HepG2 (cell line): ENCODE results near the gene HOMEZ. TPM values are rescaled to one million over a fixed set of nuclear protein-coding genes. Genes with fewer than 3 reads are reported as not detected.

Experiments
- ATF7 ChIP-seq, 2 experiments: fragments of 450-650 bp in 1 of 2; sonication (generic) in 1 of 2; formaldehyde crosslinking in 1 of 2; IDR thresholded peaks; 2 replicates each; pipeline versions ENCODE4 v1.4.0 to v1.6.1; 2016 to 2020; ENCODE audit warnings: antibody characterized with exemption in 1 of 2, mild to moderate bottlenecking in 1 of 2, missing genetic modification reagents in 1 of 2
- EHMT2 ChIP-seq: fragments of 200-600 bp; sonication (generic); IDR thresholded peaks from 2 replicates; pipeline ENCODE4 v1.7.0; 2017; ENCODE audit warnings: antibody characterized with exemption, low read depth, low read length, borderline replicate concordance
- FLYWCH1 ChIP-seq: sonication (generic); formaldehyde crosslinking; IDR thresholded peaks from 2 replicates; pipeline ENCODE4 v1.8.1; 2023; ENCODE audit warnings: mild to moderate bottlenecking, missing genetic modification reagents
- GTF3A ChIP-seq: sonication (generic); formaldehyde crosslinking; conservative IDR thresholded peaks from 2 replicates; pipeline ENCODE4 v1.4.0; 2020; ENCODE audit warnings: mild to moderate bottlenecking, missing genetic modification reagents
- HMG20B ChIP-seq: conservative IDR thresholded peaks from 2 replicates; pipeline ENCODE4 v1.6.1; 2016; ENCODE audit warnings: missing genetic modification reagents, missing compliant biosample characterization
- KDM3A ChIP-seq: IDR thresholded peaks from 2 replicates; pipeline ENCODE4 v1.6.1; 2018; ENCODE audit warnings: low read depth, missing compliant biosample characterization
- KLF13 ChIP-seq: sonication (generic); formaldehyde crosslinking; IDR thresholded peaks from 2 replicates; pipeline ENCODE4 v1.4.0; 2020; ENCODE audit warnings: mild to moderate bottlenecking, missing genetic modification reagents
- MIER3 ChIP-seq: IDR thresholded peaks from 2 replicates; pipeline ENCODE4 v1.6.1; 2016; ENCODE audit warnings: missing compliant biosample characterization, borderline replicate concordance
- NKX3-1 ChIP-seq: sonication (generic); formaldehyde crosslinking; IDR thresholded peaks from 2 replicates; pipeline ENCODE4 v1.5.0; 2020; ENCODE audit warnings: missing genetic modification reagents
- PHB2 ChIP-seq: fragments of 450-650 bp; IDR thresholded peaks from 2 replicates; pipeline ENCODE4 v1.6.1; 2018; ENCODE audit not compliant: partially characterized antibody
- SATB2 ChIP-seq: sonication (generic); formaldehyde crosslinking; IDR thresholded peaks from 2 replicates; pipeline ENCODE4 v1.5.0; 2020; ENCODE audit warnings: missing genetic modification reagents
- SIX4 ChIP-seq: sonication (generic); formaldehyde crosslinking; IDR thresholded peaks from 2 replicates; pipeline ENCODE4 v1.4.0; 2020; ENCODE audit warnings: missing genetic modification reagents
- TGIF2 ChIP-seq: IDR thresholded peaks from 2 replicates; pipeline ENCODE4 v1.6.1; 2016; ENCODE audit warnings: control low read depth, missing compliant biosample characterization
- TP53 ChIP-seq: sonication (generic); formaldehyde crosslinking; conservative IDR thresholded peaks from 2 replicates; pipeline ENCODE4 v1.4.0; 2020; ENCODE audit warnings: missing genetic modification reagents
- ZMYM4 ChIP-seq: sonication (generic); formaldehyde crosslinking; IDR thresholded peaks from 2 replicates; pipeline ENCODE4 v1.8.1; 2023; ENCODE audit warnings: mild to moderate bottlenecking, missing genetic modification reagents
- ZNF235 ChIP-seq: sonication (generic); formaldehyde crosslinking; IDR thresholded peaks from 2 replicates; pipeline ENCODE4 v1.8.1; 2023; ENCODE audit warnings: mild to moderate bottlenecking, missing genetic modification reagents, borderline replicate concordance
- ZNF260 ChIP-seq: sonication (generic); formaldehyde crosslinking; IDR thresholded peaks from 2 replicates; pipeline ENCODE4 v1.4.0; 2020; ENCODE audit warnings: missing genetic modification reagents, low read depth, mild to moderate bottlenecking, borderline replicate concordance
- ZNF337 ChIP-seq: sonication (generic); formaldehyde crosslinking; IDR thresholded peaks from 2 replicates; pipeline ENCODE4 v1.5.1; 2020; ENCODE audit warnings: missing genetic modification reagents, low read depth, mild to moderate bottlenecking, borderline replicate concordance
- ZNF749 ChIP-seq: sonication (generic); formaldehyde crosslinking; IDR thresholded peaks from 2 replicates; pipeline ENCODE4 v1.8.0; 2022; ENCODE audit warnings: mild to moderate bottlenecking, missing genetic modification reagents, moderate library complexity, borderline replicate concordance
- ZNF766 ChIP-seq: sonication (generic); formaldehyde crosslinking; IDR thresholded peaks from 2 replicates; pipeline ENCODE4 v1.5.0; 2020; ENCODE audit warnings: missing genetic modification reagents, borderline replicate concordance
- polyA plus RNA-seq, 8 experiments: library from polyadenylated mRNA; depleted of rRNA in 3 of 8; stranded (reverse) in 7 of 8; unstranded in 1 of 8; fragments of >200 nt; fragmentation: Illumina TruSeq in 4 of 8; extraction: Trizol in 4 of 8; gene quantifications; 2 replicates each; pipeline versions ENCODE4 v1.2.1 to v1.2.3, GENCODE V29; 2011 to 2016; ENCODE audit warnings: low read depth in 4 of 8, missing spikeins in 1 of 8, mixed read lengths in 1 of 8; ENCODE audit not compliant: insufficient read depth in 1 of 8
- total RNA-seq, 5 experiments: library from RNA; depleted of rRNA; stranded (reverse); fragments of >200 nt; fragmentation: Illumina TruSeq; extraction: Trizol; gene quantifications; 2 replicates each; pipeline ENCODE4 v1.2.3, GENCODE V29; 2016; ENCODE audit warnings: low read depth in 1 of 5
- TF ChIP-seq, protein P1 (sequence below): sonication (generic); formaldehyde crosslinking; IDR thresholded peaks from 2 replicates; pipeline ENCODE4 v1.4.0; 2020; ENCODE audit warnings: mild to moderate bottlenecking, missing genetic modification reagents
- TF ChIP-seq, protein P2 (sequence below): sonication (generic); formaldehyde crosslinking; IDR thresholded peaks from 2 replicates; pipeline ENCODE4 v1.8.0; 2022; ENCODE audit warnings: missing genetic modification reagents, mild to moderate bottlenecking, moderate library complexity, borderline replicate concordance
- TF ChIP-seq, protein P3 (sequence below): sonication (generic); formaldehyde crosslinking; IDR thresholded peaks from 2 replicates; pipeline ENCODE4 v1.4.0; 2020; ENCODE audit warnings: mild to moderate bottlenecking, missing genetic modification reagents

Gene HOMEZ
- total and polyA plus RNA-seq, 2 of the 13 experiments (the other 11 are each of a cell fraction or from before 2014, with no cell fraction given), result 14.5 to 31.8 TPM

DNA sequence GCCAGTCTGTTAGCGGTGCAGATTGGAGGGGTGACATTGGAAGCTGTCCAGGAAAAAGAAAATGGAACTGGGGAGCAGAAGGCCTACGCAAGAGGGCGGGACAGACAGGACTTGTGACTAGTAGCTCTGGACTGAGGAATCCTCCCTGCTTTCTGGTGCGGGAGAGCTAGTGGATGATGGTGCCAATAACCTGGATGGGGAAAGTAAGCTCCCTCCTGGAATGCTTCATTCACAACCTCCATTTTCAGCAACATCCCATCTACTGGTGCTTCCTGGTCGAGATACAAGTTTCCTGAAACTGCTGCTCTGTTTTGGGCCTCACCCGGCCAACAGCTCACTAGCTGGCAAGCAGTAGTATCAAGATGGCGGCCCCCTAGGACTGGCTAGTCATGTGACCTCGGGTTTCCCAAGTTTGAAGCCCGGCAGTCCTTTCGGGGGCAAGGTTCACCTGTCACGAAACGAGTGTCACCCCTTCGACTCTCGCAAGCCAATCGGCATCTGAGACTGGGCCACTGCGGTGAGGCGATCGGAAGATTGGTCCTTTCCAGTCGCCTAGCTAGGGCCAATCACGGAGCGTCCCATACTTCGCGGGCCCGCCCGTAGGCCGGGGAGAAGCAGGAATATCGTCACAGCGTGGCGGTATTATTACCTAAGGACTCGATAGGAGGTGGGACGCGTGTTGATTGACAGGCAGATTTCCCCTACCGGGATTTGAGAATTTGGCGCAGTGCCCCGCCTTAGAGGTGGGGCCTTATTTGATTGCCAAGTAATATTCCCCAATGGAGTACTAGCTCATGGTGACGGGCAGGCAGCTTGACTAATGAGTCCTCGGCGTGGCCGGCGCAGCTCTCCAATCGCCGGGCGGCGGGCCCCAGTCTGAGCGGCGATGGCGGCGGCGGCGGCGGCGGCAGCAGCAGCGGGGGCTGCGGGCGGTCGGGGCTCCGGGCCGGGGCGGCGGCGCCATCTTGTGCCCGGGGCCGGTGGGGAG, 34.9 kb upstream of the HOMEZ start, which contains the start of gene PABPN1 (continued):
- TF ChIP-seq ATF7 (IDR thresholded peaks at IDR 0.05) (peak; percentile 43; the same call in 1 of the 2 replicates), ATF7 (CRISPR knock-in tag; IDR thresholded peaks at IDR 0.05) (peak; percentile 89; the same call in 1 of the 2 replicates), GTF3A (CRISPR knock-in tag) (0 out of 2 replicates have a peak, but pooled peaks have one; percentile 29), SATB2 (CRISPR knock-in tag) (no peak; the same call in none of the 2 replicates), NKX3-1 (CRISPR knock-in tag) (peak; percentile 97), PHB2 (no peak), ZMYM4 (CRISPR knock-in tag) (peak; percentile 100), KLF13 (CRISPR knock-in tag) (peak; percentile 97; the same call in 1 of the 2 replicates), ZNF749 (peak; percentile 92), ZNF337 (CRISPR knock-in tag) (peak; percentile 60; the same call in 1 of the 2 replicates), ZNF235 (CRISPR knock-in tag) (peak; percentile 93; the same call in 1 of the 2 replicates), KDM3A (peak; percentile 99), ZNF260 (CRISPR knock-in tag) (peak; percentile 92; the same call in 1 of the 2 replicates), ZNF766 (CRISPR knock-in tag) (peak; percentile 97), FLYWCH1 (0 out of 2 replicates have a peak, but pooled peaks have one; percentile 24), TGIF2 (CRISPR knock-in tag) (no peak), TP53 (CRISPR knock-in tag) (peak; percentile 91; the same call in 1 of the 2 replicates), EHMT2 (peak; percentile 99), MIER3 (CRISPR knock-in tag) (peak; percentile 99), SIX4 (CRISPR knock-in tag) (peak; percentile 53), HMG20B (CRISPR knock-in tag) (peak; percentile 45; the same call in 1 of the 2 replicates)
- TF ChIP-seq, protein P1, sequence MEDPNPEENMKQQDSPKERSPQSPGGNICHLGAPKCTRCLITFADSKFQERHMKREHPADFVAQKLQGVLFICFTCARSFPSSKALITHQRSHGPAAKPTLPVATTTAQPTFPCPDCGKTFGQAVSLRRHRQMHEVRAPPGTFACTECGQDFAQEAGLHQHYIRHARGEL (CRISPR knock-in tag), result no peak
- TF ChIP-seq, protein P2, sequence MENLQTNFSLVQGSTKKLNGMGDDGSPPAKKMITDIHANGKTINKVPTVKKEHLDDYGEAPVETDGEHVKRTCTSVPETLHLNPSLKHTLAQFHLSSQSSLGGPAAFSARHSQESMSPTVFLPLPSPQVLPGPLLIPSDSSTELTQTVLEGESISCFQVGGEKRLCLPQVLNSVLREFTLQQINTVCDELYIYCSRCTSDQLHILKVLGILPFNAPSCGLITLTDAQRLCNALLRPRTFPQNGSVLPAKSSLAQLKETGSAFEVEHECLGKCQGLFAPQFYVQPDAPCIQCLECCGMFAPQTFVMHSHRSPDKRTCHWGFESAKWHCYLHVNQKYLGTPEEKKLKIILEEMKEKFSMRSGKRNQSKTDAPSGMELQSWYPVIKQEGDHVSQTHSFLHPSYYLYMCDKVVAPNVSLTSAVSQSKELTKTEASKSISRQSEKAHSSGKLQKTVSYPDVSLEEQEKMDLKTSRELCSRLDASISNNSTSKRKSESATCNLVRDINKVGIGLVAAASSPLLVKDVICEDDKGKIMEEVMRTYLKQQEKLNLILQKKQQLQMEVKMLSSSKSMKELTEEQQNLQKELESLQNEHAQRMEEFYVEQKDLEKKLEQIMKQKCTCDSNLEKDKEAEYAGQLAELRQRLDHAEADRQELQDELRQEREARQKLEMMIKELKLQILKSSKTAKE (CRISPR knock-in tag), result no peak; the same call in 1 of the 2 replicates
- TF ChIP-seq, protein P3, sequence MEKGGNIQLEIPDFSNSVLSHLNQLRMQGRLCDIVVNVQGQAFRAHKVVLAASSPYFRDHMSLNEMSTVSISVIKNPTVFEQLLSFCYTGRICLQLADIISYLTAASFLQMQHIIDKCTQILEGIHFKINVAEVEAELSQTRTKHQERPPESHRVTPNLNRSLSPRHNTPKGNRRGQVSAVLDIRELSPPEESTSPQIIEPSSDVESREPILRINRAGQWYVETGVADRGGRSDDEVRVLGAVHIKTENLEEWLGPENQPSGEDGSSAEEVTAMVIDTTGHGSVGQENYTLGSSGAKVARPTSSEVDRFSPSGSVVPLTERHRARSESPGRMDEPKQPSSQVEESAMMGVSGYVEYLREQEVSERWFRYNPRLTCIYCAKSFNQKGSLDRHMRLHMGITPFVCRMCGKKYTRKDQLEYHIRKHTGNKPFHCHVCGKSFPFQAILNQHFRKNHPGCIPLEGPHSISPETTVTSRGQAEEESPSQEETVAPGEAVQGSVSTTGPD (CRISPR knock-in tag), result no peak
